HL-60/S4 treated with phorbol 12-myristate 13-acetate at 8.2 ng/mL for 4 days and 3 days (cell line): ENCODE measurements around the gene FOS.

Experiments
- in situ Hi-C: fragments of 300-500 bp; cut with MboI; formaldehyde crosslinking; loops from 2 replicates; pipeline ENCODE4 v1.15.0; 2022; ENCODE audit warnings: low sequenced_read_pairs

Gene FOS

GRCh38 chr14:75310295-75311111 is 31.9 kb downstream of the FOS start:
- in situ Hi-C loops, result no loop called here

GRCh38 chr14:75311356-75311755 is 32.7 kb downstream of the FOS start:
- in situ Hi-C loops, result no loop called here

- in situ Hi-C loops, result no loop called here
Measured at GRCh38 chr14:75312341-75312740, 33.7 kb downstream of the FOS start.

- in situ Hi-C loops, result no loop called here
Measured at GRCh38 chr14:75313294-75313693, 34.7 kb downstream of the FOS start.

- in situ Hi-C loops, result no loop called here
Measured at GRCh38 chr14:75315144-75315543, 36.5 kb downstream of the FOS start.

GRCh38 chr14:75317148-75317547 is 38.5 kb downstream of the FOS start:
- in situ Hi-C loops, result no loop called here

GRCh38 chr14:75318353-75318752 is 39.7 kb downstream of the FOS start:
- in situ Hi-C loops, result no loop called here

GRCh38 chr14:75319021-75319420 is 40.4 kb downstream of the FOS start:
- in situ Hi-C loops, result no loop called here

- in situ Hi-C loops, result no loop called here
Measured at GRCh38 chr14:75320196-75320595, 41.6 kb downstream of the FOS start.

GRCh38 chr14:75322746-75323145 is 44.1 kb downstream of the FOS start:
- in situ Hi-C loops, result no loop called here

- in situ Hi-C loops, result no loop called here
Measured at GRCh38 chr14:75323571-75323970, 44.9 kb downstream of the FOS start.

- in situ Hi-C loops, result no loop called here
Measured at GRCh38 chr14:75328558-75329155, 50.0 kb downstream of the FOS start.

- in situ Hi-C loops, result no loop called here
Measured at GRCh38 chr14:75329369-75329768, 50.7 kb downstream of the FOS start.

- in situ Hi-C loops, result no loop called here
Measured at GRCh38 chr14:75331471-75331870, 52.8 kb downstream of the FOS start.
